IMR-90 (cell line): ENCODE data around the gene KAT6B. TPM values are rescaled to one million over a fixed set of nuclear protein-coding genes. Genes with fewer than 3 reads are reported as not detected.

ENCODE experiments used
- ATAC-seq: fragments of 200-7000 bp; cut with Tn5 transposase; 2 replicates; pipeline ENCODE4 v1.9.1; 2020; ENCODE audit warnings: low read depth, mild to moderate bottlenecking, moderate library complexity
- BruUV-seq: library from RNA; stranded (reverse); fragments of 400-500 nt; replicated peaks from 2 replicates; lab custom pipeline; 2021; lab: Mats Ljungman, UMichigan
- CTCF ChIA-PET: fragments of 300-600 bp; formaldehyde crosslinking; extraction: SDS; loops from one replicate; lab custom pipeline; 2021; ENCODE audit warnings: antibody characterized with exemption; lab: Yijun Ruan, JAX
- POLR2A ChIA-PET: fragments of 300-600 bp; sonication (Branson Sonifier 250); formaldehyde crosslinking; loops from one replicate; lab custom pipeline; 2022; ENCODE audit warnings: antibody characterized with exemption; ENCODE audit not compliant: unreplicated experiment; lab: Charles Lee
- DNase-seq: peaks from one replicate; pipeline ENCODE4 v3.0.0; 2013
- H2AFZ ChIP-seq: replicated peaks from 2 replicates; pipeline ENCODE3; 2013; ENCODE audit warnings: low read length, mild to moderate bottlenecking; ENCODE audit not compliant: poor library complexity
- H2AK5ac ChIP-seq: 2 replicates; pipeline ENCODE4 v1.6.1; 2013; ENCODE audit warnings: low read depth, low read length, inconsistent platforms
- H2AK9ac ChIP-seq: replicated peaks from 2 replicates; pipeline ENCODE3; 2013; ENCODE audit warnings: mild to moderate bottlenecking, low read depth, low read length, moderate library complexity; ENCODE audit not compliant: poor library complexity
- H2BK120ac ChIP-seq: 2 replicates; pipeline ENCODE4 v1.6.1; 2013; ENCODE audit warnings: low read depth, low read length, inconsistent platforms
- H2BK15ac ChIP-seq: 3 replicates; pipeline ENCODE4 v1.6.1; 2013; ENCODE audit warnings: low read depth, low read length, inconsistent platforms
- H2BK20ac ChIP-seq: 2 replicates; pipeline ENCODE4 v1.6.1; 2013; ENCODE audit warnings: low read depth, mild to moderate bottlenecking, inconsistent platforms, low read length, moderate library complexity
- H2BK5ac ChIP-seq: 2 replicates; pipeline ENCODE4 v1.6.1; 2013; ENCODE audit warnings: mild to moderate bottlenecking, low read depth, low read length, inconsistent platforms; ENCODE audit not compliant: poor library complexity, severe bottlenecking
- H3K14ac ChIP-seq: replicated peaks from 2 replicates; pipeline ENCODE4 v1.6.1; 2013; ENCODE audit warnings: low read depth, low read length, inconsistent platforms
- H3K18ac ChIP-seq: 2 replicates; pipeline ENCODE4 v1.6.1; 2013; ENCODE audit warnings: low read depth, low read length, control low read depth
- H3K23ac ChIP-seq: 2 replicates; pipeline ENCODE4 v1.6.1; 2013; ENCODE audit warnings: low read depth, low read length, inconsistent platforms
- H3K27ac ChIP-seq: 2 replicates; pipeline ENCODE4 v1.5.1; 2013; ENCODE audit warnings: mild to moderate bottlenecking, control low read depth, low read length; ENCODE audit not compliant: insufficient read depth
- H3K27me3 ChIP-seq: 2 replicates; pipeline ENCODE4 v1.6.1; 2013; ENCODE audit warnings: low read length; ENCODE audit not compliant: control insufficient read depth, insufficient read depth
- H3K36me3 ChIP-seq: 2 replicates; pipeline ENCODE4 v1.6.1; 2013; ENCODE audit warnings: low read length, mixed read lengths; ENCODE audit not compliant: control insufficient read depth, insufficient read depth
- H3K4ac ChIP-seq: 2 replicates; pipeline ENCODE4 v1.6.1; 2013; ENCODE audit warnings: low read depth, low read length, inconsistent platforms
- H3K4me1 ChIP-seq: 2 replicates; pipeline ENCODE4 v1.6.1; 2013; ENCODE audit warnings: low read length, mixed read lengths; ENCODE audit not compliant: control insufficient read depth, insufficient read depth
- H3K4me2 ChIP-seq: 2 replicates; pipeline ENCODE4 v1.6.1; 2013; ENCODE audit warnings: low read depth, mild to moderate bottlenecking, control low read depth, low read length, moderate library complexity
- H3K4me3 ChIP-seq: 2 replicates; pipeline ENCODE4 v1.5.1; 2013; ENCODE audit warnings: low read depth, mild to moderate bottlenecking, control low read depth, low read length, moderate library complexity; ENCODE audit not compliant: insufficient read depth
- H3K56ac ChIP-seq: 2 replicates; pipeline ENCODE4 v1.6.1; 2013; ENCODE audit warnings: low read length, inconsistent platforms; ENCODE audit not compliant: insufficient read depth; ENCODE audit errors: extremely low read depth
- H3K79me1 ChIP-seq, 2 experiments: 2 replicates each; pipeline ENCODE4 v1.6.1; 2013; ENCODE audit warnings: low read length in 2 of 2, inconsistent platforms in 1 of 2, low read depth in 1 of 2
- H3K9ac ChIP-seq: 2 replicates; pipeline ENCODE4 v1.6.1; 2013; ENCODE audit warnings: low read depth, low read length, control low read depth
- H3K9me1 ChIP-seq: 2 replicates; pipeline ENCODE4 v1.6.1; 2013; ENCODE audit warnings: low read length, inconsistent platforms; ENCODE audit not compliant: insufficient read depth
- H3K9me3 ChIP-seq: 2 replicates; pipeline ENCODE4 v1.6.1; 2013; ENCODE audit warnings: low read length; ENCODE audit not compliant: control insufficient read depth, insufficient read depth
- H4K20me1 ChIP-seq: 2 replicates; pipeline ENCODE4 v1.6.1; 2013; ENCODE audit warnings: low read length, inconsistent platforms; ENCODE audit not compliant: insufficient read depth
- H4K5ac ChIP-seq: 2 replicates; pipeline ENCODE4 v1.6.1; 2013; ENCODE audit warnings: mild to moderate bottlenecking, low read depth, low read length, control low read depth
- H4K8ac ChIP-seq, 2 experiments: 2 replicates each; pipeline ENCODE4 v1.6.1; 2013; ENCODE audit warnings: low read depth in 2 of 2, low read length in 2 of 2, control low read depth in 1 of 2, inconsistent platforms in 1 of 2
- H4K91ac ChIP-seq: 2 replicates; pipeline ENCODE4 v1.6.1; 2013; ENCODE audit warnings: low read depth, low read length, inconsistent platforms; ENCODE audit not compliant: insufficient read depth
- BHLHE40 ChIP-seq: fragments of 150-350 bp; IDR thresholded peaks from 2 replicates; pipeline ENCODE4 v1.6.1; 2016; ENCODE audit warnings: mild to moderate bottlenecking, low read depth, low read length
- CEBPB ChIP-seq: IDR thresholded peaks from 2 replicates; pipeline ENCODE4 v1.6.1; 2012; ENCODE audit warnings: low read depth, low read length, improper control_type of control experiment
- CHD1 ChIP-seq: IDR thresholded peaks from 2 replicates; pipeline ENCODE4 v1.6.1; 2012; ENCODE audit warnings: low read depth, low read length, improper control_type of control experiment
- CTCF ChIP-seq: conservative IDR thresholded peaks from 2 replicates; pipeline ENCODE4 v1.5.1; 2012; ENCODE audit warnings: mild to moderate bottlenecking, low read depth, low read length, improper control_type of control experiment
- FOS ChIP-seq: fragments of 150-350 bp; IDR thresholded peaks from 2 replicates; pipeline ENCODE4 v1.6.1; 2016; ENCODE audit warnings: low read depth, low read length
- MAFK ChIP-seq: IDR thresholded peaks from 2 replicates; pipeline ENCODE4 v1.6.1; 2012; ENCODE audit warnings: low read depth, low read length, improper control_type of control experiment
- MAZ ChIP-seq: IDR thresholded peaks from 2 replicates; pipeline ENCODE4 v1.6.1; 2012; ENCODE audit warnings: low read depth, mild to moderate bottlenecking, low read length, improper control_type of control experiment, moderate library complexity, borderline replicate concordance
- MXI1 ChIP-seq: IDR thresholded peaks from 2 replicates; pipeline ENCODE4 v1.6.1; 2012; ENCODE audit warnings: low read depth, mild to moderate bottlenecking, low read length, moderate library complexity, borderline replicate concordance
- NFE2L2 ChIP-seq: fragments of 150-350 bp; IDR thresholded peaks from 2 replicates; pipeline ENCODE4 v1.6.1; 2016; ENCODE audit warnings: low read depth, mild to moderate bottlenecking, low read length
- POLR2A ChIP-seq: IDR thresholded peaks from 2 replicates; pipeline ENCODE4 v1.6.1; 2012; ENCODE audit warnings: mild to moderate bottlenecking, low read depth, low read length
- RAD21 ChIP-seq: IDR thresholded peaks from 2 replicates; pipeline ENCODE4 v1.6.1; 2012; ENCODE audit warnings: low read length, improper control_type of control experiment
- RCOR1 ChIP-seq: IDR thresholded peaks from 2 replicates; pipeline ENCODE4 v1.6.1; 2012; ENCODE audit warnings: mild to moderate bottlenecking, low read length, improper control_type of control experiment; ENCODE audit not compliant: insufficient replicate concordance
- RFX5 ChIP-seq: IDR thresholded peaks from 2 replicates; pipeline ENCODE4 v1.8.0; 2012; ENCODE audit warnings: low read depth, mild to moderate bottlenecking, low read length, moderate library complexity
- SMC3 ChIP-seq: fragments of 150-350 bp; IDR thresholded peaks from 2 replicates; pipeline ENCODE4 v1.6.1; 2016; ENCODE audit warnings: low read depth, mild to moderate bottlenecking, antibody characterized with exemption, low read length, moderate library complexity
- USF2 ChIP-seq: fragments of 150-350 bp; IDR thresholded peaks from 2 replicates; pipeline ENCODE4 v1.6.1; 2017; ENCODE audit warnings: mild to moderate bottlenecking, antibody characterized with exemption, low read length, low read depth
- WGBS, 2 experiments: methylation state at CpG; one replicate each; pipeline versions ENCODE4 v1.1.5 to v1.1.7; 2013; ENCODE audit warnings: missing lambda C conversion rate in 2 of 2; ENCODE audit not compliant: insufficient read length in 1 of 2; ENCODE audit errors: extremely low coverage in 2 of 2; 5-methylcytosine and 5-hydroxymethylcytosine counted together
- dilution Hi-C: fragments of 300-500 bp; cut with HindIII; formaldehyde crosslinking; loops from one replicate; pipeline ENCODE4 v1.14.3; 2018; ENCODE audit warnings: low sequenced_read_pairs; ENCODE audit not compliant: unreplicated experiment
- in situ Hi-C: fragments of 300-500 bp; cut with MboI; formaldehyde crosslinking; loops from 3 replicates; pipeline ENCODE4 v1.14.3; 2019; ENCODE audit warnings: low sequenced_read_pairs, inconsistent platforms, mixed read lengths
- intact Hi-C: fragments of 100-400 bp; cut with micrococcal nuclease; formaldehyde crosslinking; loops from 2 replicates; pipeline ENCODE4 v1.10.0; 2022
- polyA plus RNA-seq, 3 experiments: library from polyadenylated mRNA; depleted of rRNA; stranded (reverse); fragments of >200 nt; gene quantifications; 2 replicates each; pipeline ENCODE4 v1.2.3, GENCODE V29; 2012; ENCODE audit warnings: low replicate concordance in 1 of 3
- total RNA-seq: library from RNA; depleted of rRNA; stranded (reverse); fragments of >200 nt; gene quantifications from 2 replicates; pipeline ENCODE4 v1.2.3, GENCODE V29; 2012
- TF ChIP-seq, protein P1 (sequence below): fragments of 150-350 bp; IDR thresholded peaks from 2 replicates; pipeline ENCODE4 v1.6.1; 2016; ENCODE audit warnings: low read depth, mild to moderate bottlenecking, low read length, moderate library complexity, borderline replicate concordance

KAT6B gene
- total and polyA plus RNA-seq, 2 of the 4 experiments (the other 2 are of a cell fraction): 8.8 to 28.1 TPM

- Histone ChIP-seq H2BK20ac (no peak overlapping the region), H3K27me3 (no peaks in the 10 kb centered on the region), H3K23ac (no peak overlapping the region), H3K4me2 (no peak overlapping the region), H3K27ac (no peak overlapping the region), H2AK5ac (no peak overlapping the region), H3K56ac (no peak overlapping the region), H4K20me1 (no peaks in the 10 kb centered on the region), H2AFZ (no peak overlapping the region), H2AK9ac (no peak overlapping the region), H3K9me1 (no peaks in the 10 kb centered on the region; the same call in 1 of the 2 replicates), H4K5ac (no peak overlapping the region), H3K36me3 (peaks cover 4% of the 10 kb centered on the region; the same call in 1 of the 2 replicates), H2BK15ac (no peak overlapping the region), H3K4me3 (no peak overlapping the region), H3K9me3 (no peaks in the 10 kb centered on the region), H3K79me1 (peaks cover 36 to 46% of the 10 kb centered on the region in 2 experiments), H2BK5ac (no peak overlapping the region), H2BK120ac (no peak overlapping the region), H3K4me1 (no peaks in the 10 kb centered on the region), H3K18ac (no peak overlapping the region), H4K91ac (no peak overlapping the region), H4K8ac (no peak overlapping the region), H3K14ac (no peak overlapping the region), H3K9ac (no peak overlapping the region), H3K4ac (no peak overlapping the region)
- intact Hi-C loops: no loop called here
- WGBS, 2 experiments: 100% methylated on average over 1 of the region's 2 CpGs; no CpG with 5 or more reads in 1 of the 2 experiments
- in situ Hi-C loops: no loop called here
- dilution Hi-C loops: no loop called here
- DNase-seq (no peak), ATAC-seq (no peak)
- no peak for TF ChIP-seq MXI1
- no peak for TF ChIP-seq POLR2A
- no peak for TF ChIP-seq RAD21
- no peak for TF ChIP-seq RCOR1
- TF ChIP-seq MAFK: no peak
- TF ChIP-seq MAZ: no peak
- TF ChIP-seq RFX5: no peak
- TF ChIP-seq CEBPB: no peak
- TF ChIP-seq FOS: no peak
- TF ChIP-seq NFE2L2: no peak
- TF ChIP-seq SMC3: no peak
- no peak for TF ChIP-seq CHD1
- TF ChIP-seq CTCF: no peak
- no peak for TF ChIP-seq USF2
- TF ChIP-seq, protein P1, sequence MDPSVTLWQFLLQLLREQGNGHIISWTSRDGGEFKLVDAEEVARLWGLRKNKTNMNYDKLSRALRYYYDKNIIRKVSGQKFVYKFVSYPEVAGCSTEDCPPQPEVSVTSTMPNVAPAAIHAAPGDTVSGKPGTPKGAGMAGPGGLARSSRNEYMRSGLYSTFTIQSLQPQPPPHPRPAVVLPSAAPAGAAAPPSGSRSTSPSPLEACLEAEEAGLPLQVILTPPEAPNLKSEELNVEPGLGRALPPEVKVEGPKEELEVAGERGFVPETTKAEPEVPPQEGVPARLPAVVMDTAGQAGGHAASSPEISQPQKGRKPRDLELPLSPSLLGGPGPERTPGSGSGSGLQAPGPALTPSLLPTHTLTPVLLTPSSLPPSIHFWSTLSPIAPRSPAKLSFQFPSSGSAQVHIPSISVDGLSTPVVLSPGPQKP: no peak
- TF ChIP-seq BHLHE40: no peak
- BruUV-seq: no TSS peak
- ChIA-PET CTCF (interaction anchor here (0.7 to 1.5 kb wide), 2 partner anchors 11 to 14 kb away, joined by 3 to 4 read pairs; no protein-coding TSS in a partner anchor), POLR2A (no interaction called here)
These were observed 134.3 kb downstream of the KAT6B start for GRCh38 chr10:74960670-74961069.
